ENCODE measurements around the gene EPB41L4A. TPM values are rescaled to one million over a fixed set of nuclear protein-coding genes. Genes with fewer than 3 reads are reported as not detected.

Gene EPB41L4A
- total RNA-seq, 2 donors from 2014 or later: 7.7 to 9.9 TPM

DNA sequence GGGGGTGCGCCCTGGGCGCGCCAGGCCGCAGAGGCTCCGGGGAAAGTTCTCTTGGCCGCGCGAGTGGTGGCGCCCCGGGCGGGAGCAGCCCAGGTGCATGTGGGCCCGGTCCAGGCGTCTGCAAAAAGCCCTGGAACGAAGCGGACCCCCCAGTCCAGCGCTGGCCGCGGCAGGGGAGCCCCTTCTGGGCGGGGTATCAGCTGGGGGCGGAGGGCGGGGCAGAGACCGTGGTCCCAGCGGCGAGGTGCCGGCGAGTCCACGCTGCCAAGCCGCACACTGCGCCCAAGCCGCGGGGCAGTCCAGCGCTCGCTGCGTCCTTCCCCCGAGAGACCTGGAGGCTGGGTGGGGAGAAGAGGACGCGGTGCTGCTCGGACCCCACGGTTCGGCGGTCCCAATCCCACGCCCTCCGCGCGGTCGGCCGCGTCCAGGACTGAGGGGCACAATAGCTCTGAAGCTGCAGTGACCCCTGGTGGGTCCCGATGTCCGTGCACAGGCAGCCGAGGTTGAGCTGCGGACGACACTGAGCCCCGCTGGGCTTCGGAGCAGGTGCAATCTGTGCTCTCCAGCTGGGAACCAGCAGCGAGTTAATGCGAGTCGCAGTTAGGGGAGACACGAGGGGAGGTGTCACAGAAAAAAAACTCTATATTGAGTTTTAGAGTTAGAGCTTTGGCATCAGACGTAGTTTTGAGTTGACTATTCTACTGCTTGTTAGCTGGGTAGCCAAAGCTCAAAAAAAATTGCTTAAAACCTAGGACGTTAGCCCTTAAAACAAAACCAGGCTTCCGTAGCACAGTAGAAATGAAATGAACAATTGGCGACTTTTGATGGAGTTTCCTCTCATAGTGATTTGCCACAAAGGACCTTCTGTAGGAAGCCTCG, 1.1 kb upstream of the EPB41L4A start:
- 3 to 7% methylated on average over 20 to 64 of the region's 64 CpGs for WGBS, 2 experiments (ENCODE audit: insufficient coverage in 1 of 2, insufficient read length in 1 of 2)
- Mint-ChIP-seq H3K36me3 (ENCODE audit: low read depth) (no peaks in the 10 kb centered on the region), H3K27me3 (ENCODE audit: insufficient read depth) (peaks cover 72% of the 10 kb centered on the region), H3K27ac (no peak overlapping the region), H3K9me3 (no peaks in the 10 kb centered on the region), H3K4me1 (peaks cover 22% of the 10 kb centered on the region), H3K4me3 (peak overlapping the region; percentile 73)
- peaks cover 10% of the 10 kb centered on the region for H3K4me1 ChIP-seq (ENCODE audit: control insufficient read depth, insufficient read depth, low read length)
- H3K9me3 ChIP-seq (ENCODE audit: control insufficient read depth, low read length): no peaks in the 10 kb centered on the region
- H3K27me3 ChIP-seq (ENCODE audit: control insufficient read depth, insufficient read depth, low read length, poor library complexity, severe bottlenecking): peaks cover 51% of the 10 kb centered on the region
- peak overlapping the region; percentile 16 for H3K9ac ChIP-seq (ENCODE audit: extremely low read depth, low read length, poor library complexity, severe bottlenecking)
- TF ChIP-seq, protein P1, sequence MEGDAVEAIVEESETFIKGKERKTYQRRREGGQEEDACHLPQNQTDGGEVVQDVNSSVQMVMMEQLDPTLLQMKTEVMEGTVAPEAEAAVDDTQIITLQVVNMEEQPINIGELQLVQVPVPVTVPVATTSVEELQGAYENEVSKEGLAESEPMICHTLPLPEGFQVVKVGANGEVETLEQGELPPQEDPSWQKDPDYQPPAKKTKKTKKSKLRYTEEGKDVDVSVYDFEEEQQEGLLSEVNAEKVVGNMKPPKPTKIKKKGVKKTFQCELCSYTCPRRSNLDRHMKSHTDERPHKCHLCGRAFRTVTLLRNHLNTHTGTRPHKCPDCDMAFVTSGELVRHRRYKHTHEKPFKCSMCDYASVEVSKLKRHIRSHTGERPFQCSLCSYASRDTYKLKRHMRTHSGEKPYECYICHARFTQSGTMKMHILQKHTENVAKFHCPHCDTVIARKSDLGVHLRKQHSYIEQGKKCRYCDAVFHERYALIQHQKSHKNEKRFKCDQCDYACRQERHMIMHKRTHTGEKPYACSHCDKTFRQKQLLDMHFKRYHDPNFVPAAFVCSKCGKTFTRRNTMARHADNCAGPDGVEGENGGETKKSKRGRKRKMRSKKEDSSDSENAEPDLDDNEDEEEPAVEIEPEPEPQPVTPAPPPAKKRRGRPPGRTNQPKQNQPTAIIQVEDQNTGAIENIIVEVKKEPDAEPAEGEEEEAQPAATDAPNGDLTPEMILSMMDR (conservative IDR thresholded peaks at IDR 0.05): peak; percentile 97
- peak; percentile 95 for DNase-seq
- no peaks in the 10 kb centered on the region for H3K36me3 ChIP-seq (ENCODE audit: control insufficient read depth, insufficient read depth, low read length)
- peak overlapping the region; percentile 24 for H3K27ac ChIP-seq (ENCODE audit: low read depth, low read length)
- H3K4me3 ChIP-seq (ENCODE audit: low read length): peak overlapping the region; percentile 85

DNA sequence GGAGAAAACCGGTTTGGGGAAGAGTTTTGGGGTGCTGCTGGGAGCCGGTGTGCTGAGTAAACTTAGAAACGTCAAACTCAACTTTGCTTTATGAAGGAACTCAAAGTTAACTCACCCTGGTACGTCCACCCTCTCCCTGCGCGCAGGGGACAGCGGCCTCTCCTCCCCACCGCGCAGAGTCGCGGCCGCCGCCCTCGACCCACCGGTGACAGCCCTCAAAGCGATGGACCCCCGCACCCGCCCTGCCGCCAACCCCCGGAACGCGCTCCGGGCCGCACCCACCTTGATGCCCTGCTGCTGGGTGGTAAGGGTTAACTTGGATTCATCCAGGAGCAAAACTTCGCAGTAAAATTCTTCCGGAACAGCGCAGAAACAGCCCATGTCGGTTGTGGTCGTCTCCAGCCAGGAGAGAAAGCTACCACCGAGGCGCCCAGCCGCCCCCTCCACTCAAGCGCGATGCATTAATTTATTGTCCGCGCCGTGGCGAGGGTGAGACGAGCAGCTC, 366 bp downstream of the EPB41L4A start:
- no peak overlapping the region for H3K27ac Mint-ChIP-seq

GRCh38 chr5:112417931-112418658, 982 bp downstream of the EPB41L4A start:
- Mint-ChIP-seq H3K4me1 (peaks cover 36% of the 10 kb centered on the region), H3K4me3 (peak overlapping the region; percentile 73), H3K9me3 (no peaks in the 10 kb centered on the region), H3K36me3 (ENCODE audit: low read depth) (no peaks in the 10 kb centered on the region), H3K27me3 (ENCODE audit: insufficient read depth) (peaks cover 82% of the 10 kb centered on the region), H3K27ac (no peak overlapping the region)
- no peaks in the 10 kb centered on the region for H3K36me3 ChIP-seq (ENCODE audit: control insufficient read depth, insufficient read depth, low read length)
- TF ChIP-seq, protein P1 (conservative IDR thresholded peaks at IDR 0.05): no peak
- no peak overlapping the region for H3K9ac ChIP-seq (ENCODE audit: extremely low read depth, low read length, poor library complexity, severe bottlenecking)
- peak; percentile 74 for DNase-seq
- no peaks in the 10 kb centered on the region for H3K9me3 ChIP-seq (ENCODE audit: control insufficient read depth, low read length)
- WGBS, 2 experiments (ENCODE audit: insufficient coverage in 1 of 2, insufficient read length in 1 of 2): 2 to 3% methylated on average over 16 to 26 of the region's 26 CpGs
- peak overlapping the region; percentile 85 for H3K4me3 ChIP-seq (ENCODE audit: low read length)
- peaks cover 72% of the 10 kb centered on the region for H3K27me3 ChIP-seq (ENCODE audit: control insufficient read depth, insufficient read depth, low read length, poor library complexity, severe bottlenecking)
- H3K4me1 ChIP-seq (ENCODE audit: control insufficient read depth, insufficient read depth, low read length): peaks cover 20% of the 10 kb centered on the region
- no peak overlapping the region for H3K27ac ChIP-seq (ENCODE audit: low read depth, low read length)

More for the DNA sequence above, 366 bp downstream of the EPB41L4A start:
- DNase-seq: no peak
- H3K4me1 Mint-ChIP-seq: peaks cover 33% of the 10 kb centered on the region
- Histone ChIP-seq H3K4me3 (ENCODE audit: low read length) (peak overlapping the region; percentile 85), H3K9me3 (ENCODE audit: control insufficient read depth, low read length) (no peaks in the 10 kb centered on the region), H3K9ac (ENCODE audit: extremely low read depth, low read length, poor library complexity, severe bottlenecking) (peak overlapping the region; percentile 16), H3K27ac (ENCODE audit: low read depth, low read length) (no peak overlapping the region), H3K27me3 (ENCODE audit: control insufficient read depth, insufficient read depth, low read length, poor library complexity, severe bottlenecking) (peaks cover 66% of the 10 kb centered on the region), H3K36me3 (ENCODE audit: control insufficient read depth, insufficient read depth, low read length) (no peaks in the 10 kb centered on the region), H3K4me1 (ENCODE audit: control insufficient read depth, insufficient read depth, low read length) (peaks cover 16% of the 10 kb centered on the region)
- TF ChIP-seq, protein P1 (conservative IDR thresholded peaks at IDR 0.05): no peak
- no peaks in the 10 kb centered on the region for H3K9me3 Mint-ChIP-seq
- H3K27me3 Mint-ChIP-seq (ENCODE audit: insufficient read depth): peaks cover 82% of the 10 kb centered on the region
- H3K36me3 Mint-ChIP-seq (ENCODE audit: low read depth): no peaks in the 10 kb centered on the region
- peak overlapping the region; percentile 73 for H3K4me3 Mint-ChIP-seq
- 0 to 2% methylated on average over 13 to 39 of the region's 39 CpGs for WGBS, 2 experiments (ENCODE audit: insufficient coverage in 1 of 2, insufficient read length in 1 of 2)

Data from endodermal cell (in vitro differentiated cells).